Measurements from ENCODE around the gene TVP23B.
A peak's percentile ranks its signal among the peaks of the same experiment; 100 is the strongest.
"Not testable (repeated sequence)": the region's sequence is repeated elsewhere in the genome, so short reads cannot be mapped to it uniquely, and the experiment has no call there.

Gene TVP23B

GRCh38 chr17:18780991-18781718, at the start of gene TVP23B:
Gene TVP23B (plus strand): TSS chr17:18781183. CDS start chr17:18781294, 111 bp downstream.
- ATAC-seq = peak; percentile 99 to 100

DNA sequence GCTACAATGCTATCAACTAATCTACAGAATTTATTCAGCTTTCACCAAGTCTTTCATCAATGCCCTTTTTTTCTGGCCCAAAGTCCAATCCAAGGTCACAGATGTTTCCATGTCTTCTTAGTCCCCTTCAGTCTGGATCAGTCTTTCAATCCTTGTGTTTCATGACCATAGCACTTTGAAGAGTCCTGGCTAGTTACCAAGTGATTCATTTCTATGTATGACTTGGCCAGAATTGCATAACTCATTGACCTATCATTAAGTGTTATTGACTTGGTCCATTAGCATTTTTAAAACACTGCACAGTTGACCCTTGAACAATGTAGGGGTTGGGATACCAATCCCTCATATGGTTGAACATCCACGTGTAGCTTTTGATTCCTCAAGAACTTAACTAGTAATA, 48.5 kb upstream of the TVP23B start:
- ATAC-seq = not testable (repeated sequence)

DNA sequence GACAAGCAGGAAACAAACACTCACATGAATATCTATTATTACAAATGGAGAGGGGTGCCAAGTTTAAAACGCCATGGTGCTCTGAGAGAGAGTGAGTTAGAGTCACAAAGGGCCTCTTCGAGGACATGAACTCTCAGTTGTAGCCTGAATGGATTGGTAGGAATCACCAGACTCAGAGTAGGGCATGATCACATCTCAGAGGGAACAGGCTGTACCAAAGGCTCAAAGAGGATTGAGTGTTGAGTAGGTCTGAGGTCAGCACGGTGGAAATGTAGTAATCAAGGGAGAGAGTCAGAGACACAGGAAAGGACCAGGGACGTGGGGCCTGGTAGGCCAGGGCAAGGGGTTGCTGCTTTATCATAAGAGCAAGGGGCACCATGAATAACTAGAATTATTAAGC, 47.6 kb upstream of the TVP23B start:
- ATAC-seq = not testable (repeated sequence)

- not testable (repeated sequence) for ATAC-seq
These were observed 41.2 kb upstream of the TVP23B start for GRCh38 chr17:18739616-18740391.

- not testable (repeated sequence) for ATAC-seq
These were observed 39.8 kb upstream of the TVP23B start for GRCh38 chr17:18741228-18741627.

DNA sequence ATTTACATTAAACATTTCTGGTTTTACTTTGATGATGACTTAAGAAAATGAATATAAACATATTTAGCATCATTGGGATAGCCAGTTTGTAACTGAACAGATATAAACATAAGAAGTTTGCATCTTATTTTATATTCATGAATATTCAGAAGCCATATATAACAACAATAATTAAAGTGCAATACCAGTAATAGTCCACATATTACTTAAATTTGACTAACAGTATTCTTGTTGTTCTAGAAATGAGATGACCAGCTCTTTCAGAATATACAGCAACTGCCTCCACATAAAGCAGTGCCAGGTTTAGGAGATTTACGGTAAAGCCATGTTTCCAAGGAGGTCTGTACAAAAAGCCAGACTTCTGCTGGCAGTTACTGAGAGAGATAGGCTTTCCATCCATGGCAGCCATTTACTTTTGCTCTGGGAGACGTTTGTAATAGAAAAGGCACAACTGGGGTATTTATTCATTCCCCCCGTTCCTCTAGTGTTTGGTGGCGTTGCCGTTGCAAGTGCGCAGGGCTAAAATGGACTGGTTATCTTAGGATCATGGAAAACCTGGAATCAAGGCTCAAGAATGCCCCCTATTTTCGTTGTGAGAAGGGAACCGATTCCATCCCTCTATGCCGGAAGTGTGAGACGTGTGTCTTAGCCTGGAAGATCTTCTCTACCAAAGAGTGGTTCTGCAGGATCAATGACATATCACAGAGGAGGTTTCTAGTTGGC, 37.1 kb upstream of the TVP23B start, which contains the start of gene FBXW10:
Gene FBXW10 (plus strand): TSS at position 356 of the 723 bp plus-strand sequence. CDS start 191 bp downstream, at position 547.
- ATAC-seq = not testable (repeated sequence)

DNA sequence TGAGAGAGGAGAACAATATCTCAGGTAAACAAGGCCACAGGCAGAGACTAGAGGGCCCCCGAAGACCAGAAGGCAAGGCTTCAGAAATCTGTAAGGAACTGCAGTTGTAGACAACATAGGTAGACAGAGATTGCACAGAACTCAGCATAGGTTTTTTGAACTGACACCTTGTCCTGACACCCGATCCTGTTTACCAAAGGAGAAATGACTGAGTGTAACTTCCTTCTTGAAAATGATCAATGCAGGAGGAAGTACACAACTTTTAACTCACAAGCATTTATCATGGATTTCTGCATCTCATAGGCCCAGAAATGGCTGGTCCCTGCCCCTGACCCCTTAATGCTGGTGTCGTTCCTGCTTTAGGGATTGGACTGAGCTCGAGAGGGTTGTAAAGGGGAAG, 36.3 kb upstream of the TVP23B start:
- ATAC-seq = not testable (repeated sequence)

- ATAC-seq = not testable (repeated sequence)
These were observed 34.4 kb upstream of the TVP23B start for GRCh38 chr17:18746551-18746950.

DNA sequence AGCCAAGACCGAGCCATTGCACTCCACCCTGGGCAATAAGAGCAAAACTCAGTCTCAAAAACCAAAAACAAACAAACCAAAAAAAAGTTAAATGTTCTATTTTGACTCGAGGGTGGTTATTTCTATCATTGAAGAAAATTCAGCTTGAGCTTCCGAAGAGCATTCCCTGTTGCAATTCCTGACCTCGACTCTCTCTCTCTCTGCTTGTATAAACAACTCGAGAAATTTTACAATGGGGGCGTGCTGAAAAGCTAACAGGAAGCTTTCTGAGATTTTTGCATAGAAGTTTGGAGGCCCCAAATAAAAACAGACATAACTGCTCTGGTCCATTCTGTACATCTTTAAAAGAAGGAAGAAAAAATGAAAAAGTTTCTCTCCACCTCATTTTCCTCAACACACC, 33.5 kb upstream of the TVP23B start:
- not testable (repeated sequence) for ATAC-seq

- not testable (repeated sequence) for ATAC-seq
These were observed 30.7 kb upstream of the TVP23B start for GRCh38 chr17:18750242-18750641.

GRCh38 chr17:18753829-18754409, 27.1 kb upstream of the TVP23B start:
- ATAC-seq = not testable (repeated sequence)

DNA sequence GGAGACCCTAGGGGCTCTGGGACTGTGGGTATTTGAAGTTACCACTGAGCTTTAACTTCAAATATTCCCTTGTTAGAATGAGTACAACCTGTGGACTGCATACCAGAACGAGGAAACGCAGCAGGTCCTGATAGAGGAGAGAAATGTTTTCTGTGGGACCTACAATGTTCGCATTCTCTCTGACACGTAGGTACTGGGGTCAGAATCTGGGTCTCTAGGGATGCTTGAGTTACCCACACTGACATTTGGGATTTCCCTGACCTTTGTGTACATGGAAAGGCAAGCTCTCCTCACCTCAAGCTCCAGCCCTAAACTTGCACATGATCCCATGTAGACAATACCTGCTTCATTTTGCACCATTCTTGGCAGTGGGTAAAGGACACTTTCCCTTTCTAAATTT, 25.0 kb upstream of the TVP23B start:
- ATAC-seq = not testable (repeated sequence)

GRCh38 chr17:18757368-18758044, 23.5 kb upstream of the TVP23B start:
- not testable (repeated sequence) for ATAC-seq

DNA sequence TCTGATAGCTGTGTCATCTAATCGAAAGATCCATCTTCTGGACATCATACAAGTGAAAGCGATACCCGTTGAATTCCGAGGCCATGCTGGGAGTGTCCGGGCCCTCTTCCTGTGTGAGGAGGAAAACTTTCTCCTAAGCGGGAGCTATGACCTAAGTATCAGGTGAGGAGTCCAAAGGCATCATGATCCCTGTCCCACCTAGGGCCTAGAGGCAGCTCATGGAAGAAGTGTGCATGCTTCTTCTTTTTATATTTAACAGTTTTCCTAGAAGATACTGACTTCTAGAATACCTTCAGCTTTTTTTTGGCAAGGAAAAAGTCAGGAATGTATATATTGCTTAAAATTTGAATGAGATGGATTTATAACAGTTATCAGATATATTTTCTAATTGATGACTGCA, 22.6 kb upstream of the TVP23B start:
- ATAC-seq = not testable (repeated sequence)

DNA sequence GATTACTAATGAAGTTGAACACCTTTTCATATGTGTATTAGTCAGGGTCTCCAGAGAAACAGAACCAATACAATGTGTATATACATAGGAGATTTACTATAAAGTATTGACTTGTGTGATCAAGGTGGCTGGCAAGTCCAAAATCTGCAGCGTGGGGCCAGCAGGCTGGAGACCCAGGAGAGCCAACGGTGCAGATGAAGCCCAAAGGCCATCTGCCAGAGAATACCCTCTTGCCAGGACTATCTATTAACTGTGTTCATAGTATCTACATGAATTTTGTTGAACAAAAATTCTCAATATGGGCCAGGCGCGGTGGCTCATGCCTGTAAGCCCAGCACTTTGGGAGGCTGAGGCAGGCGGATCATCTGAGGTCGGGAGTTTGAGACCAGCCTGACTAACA, 20.8 kb upstream of the TVP23B start:
- ATAC-seq = not testable (repeated sequence)

DNA sequence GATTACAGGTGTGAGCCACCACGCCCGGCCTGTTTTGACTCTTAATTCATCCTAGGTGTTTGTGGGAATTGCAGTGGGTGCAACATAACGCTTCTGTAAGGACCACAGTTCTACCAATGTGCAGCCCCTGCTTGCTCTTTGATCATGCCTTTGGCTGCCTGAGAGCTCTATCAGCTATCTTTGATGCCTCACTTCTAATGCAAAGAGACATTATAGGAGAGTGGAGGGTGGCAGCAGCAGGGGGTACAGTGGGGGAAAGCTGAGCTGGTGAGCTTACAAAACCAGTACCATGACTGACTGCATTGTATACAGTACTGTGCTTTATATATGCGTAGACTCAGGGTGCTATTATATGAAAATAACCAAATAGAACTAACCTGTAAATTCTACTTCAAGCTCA, 10.4 kb upstream of the TVP23B start:
- not testable (repeated sequence) for ATAC-seq

DNA sequence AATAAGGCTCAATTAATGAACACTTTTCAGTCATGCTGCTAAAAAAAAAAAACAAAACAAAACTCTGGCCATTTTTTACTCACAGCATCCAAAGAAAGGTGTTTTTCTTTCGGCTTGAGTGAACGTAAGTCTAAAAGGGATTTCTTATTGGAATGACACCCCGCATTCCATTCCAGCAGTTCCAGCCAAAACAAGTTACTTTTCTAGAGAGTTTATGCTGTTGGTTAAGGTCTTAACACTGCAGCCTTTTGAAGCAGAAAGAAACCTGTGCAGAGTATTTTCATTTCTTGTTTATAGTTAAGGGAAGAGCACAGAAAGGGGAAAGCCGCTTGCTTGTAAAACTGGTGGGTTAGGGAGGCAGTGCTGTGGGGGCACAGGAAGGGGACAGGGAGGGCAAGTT, 9.9 kb upstream of the TVP23B start:
- ATAC-seq = not testable (repeated sequence)

DNA sequence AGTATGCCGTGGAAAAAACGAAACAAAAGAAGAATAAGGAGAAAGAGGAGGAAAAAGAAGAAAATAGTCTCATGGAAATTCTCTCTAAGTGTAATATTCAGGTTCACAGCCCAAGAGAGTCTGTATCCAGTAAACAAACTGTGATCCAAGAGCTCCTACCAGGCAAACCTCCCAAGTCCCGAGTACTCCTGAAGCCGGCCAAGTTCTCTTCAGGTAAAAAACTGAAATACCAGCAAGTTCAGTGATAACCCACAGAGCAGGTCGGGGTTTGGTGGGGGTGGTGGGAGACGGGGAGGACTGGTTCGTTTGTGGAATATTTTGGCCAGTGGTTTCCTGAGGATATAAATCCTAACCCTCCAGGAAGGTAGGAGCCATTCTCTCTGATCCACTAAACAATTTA, 8.5 kb upstream of the TVP23B start:
- ATAC-seq = no peak

DNA sequence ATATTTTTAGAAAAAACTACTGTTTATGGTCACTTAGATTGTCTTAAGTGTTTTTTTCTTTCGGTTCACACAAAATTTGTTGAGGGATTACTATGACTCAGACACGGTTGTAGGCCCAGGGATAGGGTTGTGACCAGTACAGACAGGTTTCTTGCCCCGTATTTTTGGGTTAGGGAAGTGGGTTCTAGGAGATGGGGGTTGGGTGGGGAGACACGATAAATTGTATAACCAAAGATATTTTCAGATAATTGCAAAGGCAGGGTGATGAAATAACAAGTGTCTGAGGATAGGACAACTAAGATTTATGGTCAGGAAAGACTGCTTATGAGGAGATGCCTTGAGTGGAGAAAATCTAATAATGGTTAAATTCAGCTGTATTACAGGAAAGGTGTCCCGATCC, 822 bp downstream of the TVP23B start:
- ATAC-seq = not testable (repeated sequence)

GRCh38 chr17:18785933-18786332, 5.0 kb downstream of the TVP23B start:
- ATAC-seq = not testable (repeated sequence)

GRCh38 chr17:18786890-18787289, 5.9 kb downstream of the TVP23B start:
- ATAC-seq = not testable (repeated sequence)

DNA sequence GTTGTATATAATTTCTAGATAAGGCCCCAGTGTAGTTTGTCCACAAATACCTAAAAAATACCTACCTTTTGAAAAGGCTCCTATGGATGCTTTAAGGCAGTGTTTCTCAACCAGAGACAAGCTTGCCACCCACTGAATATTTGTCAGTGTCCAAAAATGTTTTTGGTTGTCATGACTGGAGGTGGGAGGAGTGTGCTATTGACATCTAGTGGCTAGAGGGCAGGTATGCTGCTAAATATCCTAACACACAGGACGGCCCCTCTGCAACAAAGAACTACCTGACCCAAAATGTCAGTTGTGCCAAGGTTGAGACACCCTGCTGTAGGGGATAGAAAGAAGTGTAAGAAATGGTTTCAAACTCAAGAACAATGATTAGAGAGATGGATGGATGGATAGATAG, 10.4 kb downstream of the TVP23B start:
- peak; percentile 53 to 65 for ATAC-seq

Data from activated CD4-positive, CD25-positive, alpha-beta regulatory T cell treated with anti-CD3 and anti-CD28 coated beads, Interleukin-2, amount 50 U/mL, for 24 hours (primary cell).